ENCODE data around the gene ZNF697.
"Not testable (repeated sequence)": the region's sequence is repeated elsewhere in the genome, so short reads cannot be mapped to it uniquely, and the experiment has no call there.

The ZNF697 gene

DNA sequence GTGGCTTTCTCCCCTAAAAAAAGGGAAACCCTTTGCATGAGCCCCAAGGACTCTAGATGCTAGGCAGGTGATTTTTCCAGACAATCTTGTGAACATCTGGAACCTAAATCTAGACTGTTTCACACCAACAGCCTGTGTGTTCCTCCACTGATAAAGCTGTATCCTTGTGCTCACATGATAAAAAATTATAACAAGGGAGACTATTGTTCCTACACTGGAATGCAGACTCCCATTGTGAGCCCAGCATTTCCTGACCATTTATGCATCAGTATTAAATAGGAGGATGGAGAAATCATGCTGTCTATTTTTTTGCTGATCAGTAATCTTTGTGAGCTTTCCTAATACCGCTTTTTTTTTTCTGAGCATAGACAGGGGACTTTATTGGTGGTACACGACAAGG lies 52.5 kb downstream of the ZNF697 start:
- no peak for DNase-seq

DNA sequence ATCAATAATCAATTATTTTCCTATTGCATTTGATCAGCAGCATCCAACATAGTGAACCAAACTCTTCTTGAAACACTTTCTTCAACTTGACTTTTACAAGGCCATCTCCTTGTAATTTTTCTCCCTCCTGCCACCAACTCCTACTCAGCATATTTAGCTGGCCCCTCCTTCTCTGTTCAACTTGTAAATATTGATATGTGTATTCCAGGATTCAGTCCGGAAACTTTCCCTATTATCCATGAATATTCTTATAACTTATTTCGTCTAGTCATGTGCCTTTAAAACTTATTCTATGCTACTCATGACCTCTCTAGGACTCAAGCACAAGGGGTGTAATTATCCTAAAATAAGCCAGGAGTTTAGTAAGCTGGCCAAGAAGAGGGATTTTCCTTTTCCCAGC lies 52.9 kb downstream of the ZNF697 start:
- no peak for DNase-seq

DNA sequence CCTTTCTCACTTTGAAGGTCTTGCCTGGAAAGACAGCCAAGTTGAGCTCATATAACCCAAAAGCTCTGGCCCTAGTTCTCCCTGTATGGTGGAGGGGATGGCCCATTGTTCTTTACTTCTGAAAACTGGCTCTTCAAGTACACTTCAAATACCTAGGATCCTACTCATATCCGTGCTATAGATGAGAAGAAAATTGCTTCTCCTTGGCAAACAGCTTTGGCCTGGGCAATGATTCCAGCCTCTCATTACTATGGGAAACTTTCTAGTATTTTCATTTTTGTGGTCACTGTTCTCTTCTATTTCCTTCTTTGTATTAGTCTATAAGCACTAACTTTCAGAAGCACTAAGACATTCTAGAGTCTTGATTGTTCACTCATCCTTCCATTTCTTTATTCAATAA lies 53.7 kb downstream of the ZNF697 start:
- DNase-seq, result no peak

DNA sequence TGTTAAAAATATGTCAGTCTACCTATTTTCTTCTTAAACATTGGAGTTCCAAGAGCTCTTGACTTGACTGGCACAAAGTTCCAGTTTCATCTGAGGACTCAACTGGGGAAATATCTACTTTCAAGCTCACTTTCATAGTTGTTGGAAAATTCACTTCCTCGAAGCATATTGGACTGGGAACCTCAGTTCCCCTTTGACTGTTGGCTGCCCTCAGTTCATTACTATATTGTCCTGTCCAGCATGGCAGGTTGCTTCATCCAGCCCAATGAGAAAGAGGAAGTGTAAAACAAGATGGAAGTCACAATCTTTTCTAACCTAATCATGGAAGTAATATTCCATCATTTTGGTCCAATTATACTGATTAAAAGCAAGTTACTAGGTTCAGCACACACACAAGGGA lies 54.3 kb downstream of the ZNF697 start:
- DNase-seq, result no peak

DNA sequence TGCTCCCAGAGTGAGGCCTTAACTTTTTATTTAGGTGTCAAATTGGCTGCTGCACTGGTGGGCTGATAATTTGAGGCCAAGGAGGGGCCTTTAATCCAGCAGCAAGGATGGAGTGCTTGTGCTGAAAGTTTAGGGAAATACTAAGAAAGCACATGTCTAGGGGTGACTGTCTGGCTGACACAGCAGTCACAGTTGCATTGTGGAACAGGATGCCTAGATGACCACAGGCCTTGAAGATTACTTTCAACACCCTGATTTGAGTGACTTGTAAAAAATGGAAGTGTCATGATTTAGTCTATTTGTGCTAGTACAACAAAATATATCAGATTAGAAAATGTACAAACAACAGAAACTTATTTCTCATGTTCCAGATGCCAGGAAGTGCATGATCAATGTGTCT lies 57.7 kb downstream of the ZNF697 start:
- no peak for DNase-seq

DNA sequence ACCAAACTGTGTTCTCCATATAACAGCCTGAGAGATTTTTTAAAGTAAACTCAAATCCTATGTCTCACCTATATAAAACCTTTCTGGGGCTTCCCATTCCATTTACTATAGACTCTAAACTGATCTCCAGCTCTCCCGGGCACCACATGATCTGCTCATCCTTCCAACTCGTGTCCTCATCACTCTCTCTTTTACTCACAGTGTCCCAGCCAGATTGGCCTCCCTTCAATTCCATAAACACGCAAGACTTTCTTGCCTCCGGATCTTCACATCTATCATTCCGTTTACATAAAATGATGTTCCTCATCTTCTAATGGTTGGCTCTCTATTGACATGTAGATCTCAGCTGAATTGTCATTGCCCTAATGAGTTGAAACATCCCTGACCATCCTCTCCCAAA lies 59.4 kb downstream of the ZNF697 start:
- no peak for DNase-seq

DNA sequence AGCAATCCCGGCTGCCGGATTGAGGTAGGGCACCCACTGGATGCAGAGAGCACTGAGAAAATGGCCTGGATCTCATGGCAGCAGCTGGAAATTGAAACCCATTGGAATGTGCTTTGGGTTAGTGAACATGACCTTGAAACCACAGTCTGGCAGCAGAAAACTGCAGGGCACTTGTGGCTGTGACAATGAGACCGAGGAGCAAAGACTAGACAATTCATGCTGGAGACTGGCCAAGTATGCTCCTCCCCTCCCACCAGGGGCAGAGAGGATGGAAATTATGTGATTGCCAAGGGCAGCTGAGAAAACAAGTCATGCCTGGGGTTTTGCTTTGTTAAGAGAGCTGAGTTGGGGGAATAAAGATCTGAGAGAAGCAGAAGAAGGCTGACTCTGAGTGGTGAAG lies 60.7 kb downstream of the ZNF697 start:
- no peak for DNase-seq

DNA sequence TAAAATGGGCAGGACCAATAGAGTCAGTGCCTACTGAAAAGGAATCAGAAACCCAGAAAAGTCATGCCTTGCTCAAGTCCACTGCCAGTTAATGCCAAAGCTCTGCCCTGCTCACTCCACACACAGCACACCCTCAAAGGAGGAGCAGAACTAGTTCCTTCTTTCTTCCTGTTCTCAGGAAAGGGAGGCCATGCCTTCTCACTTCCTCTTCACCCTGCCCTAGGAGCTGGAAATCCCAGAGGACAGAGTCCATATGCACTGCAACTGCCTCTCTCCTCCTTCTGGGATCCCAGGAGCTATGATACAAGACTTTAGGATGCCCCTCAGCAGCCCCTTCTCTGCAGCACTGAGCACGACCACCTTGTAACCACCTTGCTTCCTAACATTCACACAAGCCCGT lies 62.3 kb downstream of the ZNF697 start:
- DNase-seq, result not testable (repeated sequence)

DNA sequence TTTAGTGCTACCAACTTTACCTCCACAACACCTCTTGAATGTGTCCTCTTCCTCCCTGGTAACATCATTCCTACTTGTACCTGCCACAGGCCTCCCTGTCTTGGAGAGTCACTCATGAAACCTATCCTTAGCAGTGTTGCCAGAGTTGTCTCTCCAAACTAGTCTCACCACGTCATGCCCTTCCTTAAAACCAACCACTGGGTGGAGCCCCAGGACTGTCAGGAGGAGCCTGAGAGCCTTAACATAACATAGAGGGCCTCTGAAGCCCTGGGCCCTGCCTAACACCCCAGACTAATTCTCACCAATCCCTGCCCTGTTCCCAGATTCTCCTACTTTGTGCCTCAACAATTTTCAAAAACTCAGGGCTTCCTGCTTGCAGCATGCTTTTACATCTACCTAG lies 65.3 kb downstream of the ZNF697 start:
- peak; percentile 4 for DNase-seq

DNA sequence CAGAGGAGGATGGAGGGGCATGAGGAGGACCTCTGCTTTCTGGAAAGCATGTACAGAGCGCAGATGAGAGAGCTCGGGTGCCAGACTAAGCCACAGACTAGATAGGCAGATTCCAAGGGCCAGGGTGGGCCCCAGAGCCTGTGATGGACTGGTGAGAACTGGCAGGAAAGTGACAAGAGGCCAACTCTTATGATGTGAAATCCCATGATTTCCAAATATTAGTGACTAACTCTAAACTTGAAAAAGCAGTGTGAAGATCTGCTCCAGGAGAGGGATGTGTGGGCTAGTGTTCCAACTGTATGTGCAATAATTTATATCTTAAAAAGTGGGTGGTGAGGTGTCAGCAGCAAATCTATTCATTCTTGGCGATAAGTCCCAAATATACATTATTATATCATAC lies 67.0 kb downstream of the ZNF697 start:
- not testable (repeated sequence) for DNase-seq

DNA sequence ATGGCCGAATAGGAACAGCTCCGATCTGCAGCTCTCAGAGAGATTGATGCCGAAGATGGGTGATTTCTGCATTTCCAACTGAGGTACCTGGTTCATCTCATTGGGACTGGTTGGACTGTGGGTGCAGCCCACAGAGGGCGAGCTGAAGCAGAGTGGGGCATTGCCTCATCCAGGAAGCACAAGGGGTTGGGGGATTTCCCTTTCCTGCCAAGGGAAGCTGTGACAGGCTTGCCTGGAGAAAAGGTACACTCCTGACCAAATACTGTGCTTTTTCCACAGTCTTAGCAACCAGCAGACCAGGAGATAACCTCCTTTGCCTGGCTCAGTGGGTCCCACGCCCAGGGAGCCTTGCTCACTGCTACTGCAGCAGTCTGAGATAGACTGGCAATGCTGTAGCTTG lies 74.2 kb downstream of the ZNF697 start:
- no peak for DNase-seq

DNA sequence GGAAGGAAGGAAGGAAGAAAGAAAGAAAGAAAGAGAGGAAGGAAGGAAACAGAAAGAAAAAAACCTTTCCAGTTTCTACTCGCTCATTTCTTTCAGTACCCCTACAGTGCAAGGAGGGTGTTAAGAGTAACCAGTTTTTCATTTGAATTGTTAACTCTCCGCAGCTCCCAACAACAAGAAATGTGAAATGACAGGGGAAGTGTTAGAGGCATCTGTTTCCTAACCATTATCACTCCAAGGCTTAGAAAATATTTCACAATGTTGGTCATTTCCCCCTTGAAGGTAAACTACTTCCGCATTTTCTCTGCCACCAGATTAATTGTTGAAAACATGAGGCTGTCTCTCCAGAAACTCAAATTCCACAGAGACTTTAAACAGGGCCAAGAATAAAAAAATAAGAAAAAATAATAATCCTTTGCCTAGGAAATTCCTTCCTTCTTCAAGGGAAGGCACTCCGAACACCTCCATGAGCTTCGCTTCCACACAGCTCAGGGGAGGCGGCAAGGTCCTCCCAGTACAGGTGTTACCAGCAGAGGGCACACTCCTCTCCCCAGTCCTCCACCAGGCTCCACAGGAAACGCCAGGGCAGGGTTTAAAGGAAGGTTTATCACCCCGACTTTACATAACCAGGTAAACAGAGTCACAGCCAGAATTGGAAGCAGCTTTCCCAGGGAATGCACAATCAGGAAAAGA lies 78.0 kb downstream of the ZNF697 start:
- DNase-seq, result peak; percentile 2
